Measurements from ENCODE around the gene TAS2R46. TPM values are rescaled to one million over a fixed set of nuclear protein-coding genes. Genes with fewer than 3 reads are reported as not detected.
"Not testable (repeated sequence)": the region's sequence is repeated elsewhere in the genome, so short reads cannot be mapped to it uniquely, and the experiment has no call there.

Gene TAS2R46
- total and polyA plus RNA-seq, 2 experiments from 2014 or later = 0.45 to 5.0 TPM

GRCh38 chr12:11094910-11095309 lies 32.8 kb upstream of the TAS2R46 start:
- H3K27ac Mint-ChIP-seq; H3F3A ChIP-seq (replicated peaks; ENCODE audit: low read depth); H3K4me1 Mint-ChIP-seq; H3K4me3 ChIP-seq; H4K20me1 ChIP-seq (replicated peaks; ENCODE audit: insufficient read depth); H3K4me1 ChIP-seq (ENCODE audit: insufficient read depth); H3K4me2 ChIP-seq; H3K27me3 Mint-ChIP-seq (ENCODE audit: insufficient read depth, low read depth, poor library complexity); H3K27me3 ChIP-seq (ENCODE audit: insufficient read depth); H3K9me2 ChIP-seq (ENCODE audit: insufficient read depth); H3K9me3 Mint-ChIP-seq; H3K36me3 ChIP-seq (ENCODE audit: insufficient read depth); H2AFZ ChIP-seq; H3K4me3 Mint-ChIP-seq; H3K27ac ChIP-seq (ENCODE audit: low read depth); ATAC-seq; DNase-seq (ENCODE audit: low spot score): not testable (repeated sequence)
- peaks cover 17% of the 10 kb centered on the region for H3K36me3 Mint-ChIP-seq (ENCODE audit: low read depth)
- peaks cover 13% of the 10 kb centered on the region for H3K79me2 ChIP-seq (replicated peaks; ENCODE audit: insufficient read depth)

DNA sequence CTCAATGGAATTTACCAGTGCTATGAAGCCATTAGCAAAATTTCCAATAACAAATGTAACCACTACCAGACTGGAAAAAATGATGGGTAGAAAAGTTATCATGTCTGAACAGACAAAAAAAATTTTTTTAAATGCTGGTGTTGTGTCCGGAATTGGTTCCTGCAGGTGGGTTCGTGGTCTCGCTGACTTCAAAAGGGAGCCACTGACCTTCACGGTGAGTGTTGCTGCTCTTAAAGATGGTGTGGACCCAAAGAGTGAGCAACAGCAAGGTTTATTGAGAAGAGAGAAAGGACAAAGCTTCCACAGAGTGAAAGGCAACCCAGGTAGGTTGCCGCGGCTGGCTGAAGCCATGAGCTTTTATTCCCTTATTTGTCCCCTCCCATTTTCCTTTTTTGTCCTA lies 30.0 kb upstream of the TAS2R46 start, which contains the start of gene TAS2R43:
Gene TAS2R43, minus strand, starts transcription at position 186 of the 400 bp plus-strand sequence. Its CDS starts 84 bp downstream, at position 102.
- no peak within 1 kb of the TSS for H3K4me3 ChIP-seq
- TF ChIP-seq ZNF462 (CRISPR knock-in tag; IDR thresholded peaks at IDR 0.05) = no peak
- no peak for TF ChIP-seq STAT1 (IDR thresholded peaks at IDR 0.05; ENCODE audit: unreplicated experiment)
- no peak for TF ChIP-seq EZH2phosphoT487 (IDR thresholded peaks at IDR 0.05; ENCODE audit: unreplicated experiment)
- no peak for TF ChIP-seq JUNB (IDR thresholded peaks at IDR 0.05; ENCODE audit: unreplicated experiment)
- TF ChIP-seq ETS1 (IDR thresholded peaks at IDR 0.05) = no peak
- TF ChIP-seq POLR2AphosphoS5 (IDR thresholded peaks at IDR 0.05; ENCODE audit: low read depth) = no peak
- no peak for TF ChIP-seq ZNF114 (CRISPR knock-in tag; IDR thresholded peaks at IDR 0.05)
- no peak for TF ChIP-seq REST (IDR thresholded peaks at IDR 0.05; ENCODE audit: unreplicated experiment)
- no peak for TF ChIP-seq EZH2 (IDR thresholded peaks at IDR 0.05; ENCODE audit: low read depth, unreplicated experiment)
- no peak for TF ChIP-seq CTCF (conservative IDR thresholded peaks at IDR 0.05; ENCODE audit: low read depth in 2 of 2)

More for the DNA sequence above, 30.0 kb upstream of the TAS2R46 start, which contains the start of gene TAS2R43:
- no peak within 1 kb of the TSS for H3K4me2 ChIP-seq
- Mint-ChIP-seq H3K4me1 (no peaks in the 10 kb centered on the region), H3K27me3 (ENCODE audit: insufficient read depth, low read depth, poor library complexity) (no peaks in the 10 kb centered on the region), H3K27ac (no peak within 1 kb of the TSS), H3K36me3 (ENCODE audit: low read depth) (no peaks in the 10 kb centered on the region; the same call in 1 of the 3 replicates), H3K9me3 (no peaks in the 10 kb centered on the region), H3K4me3 (no peak within 1 kb of the TSS)
- no peak within 1 kb of the TSS for H3K27ac ChIP-seq (ENCODE audit: low read depth)
- no peak for ATAC-seq
- no peaks in the 10 kb centered on the region for H3K9me2 ChIP-seq (ENCODE audit: insufficient read depth)
- DNase-seq (ENCODE audit: low spot score) = no peak
- no peaks in the 10 kb centered on the region for H3K36me3 ChIP-seq (ENCODE audit: insufficient read depth)
- no peaks in the 10 kb centered on the region for H3K27me3 ChIP-seq (ENCODE audit: insufficient read depth)
- H3F3A ChIP-seq (replicated peaks; ENCODE audit: low read depth) = no peaks in the 10 kb centered on the region
- no peaks in the 10 kb centered on the region for H3K79me2 ChIP-seq (replicated peaks; ENCODE audit: insufficient read depth)
- no peaks in the 10 kb centered on the region for H3K4me1 ChIP-seq (ENCODE audit: insufficient read depth)
- H4K20me1 ChIP-seq (replicated peaks; ENCODE audit: insufficient read depth) = no peaks in the 10 kb centered on the region
- H2AFZ ChIP-seq = no peak within 1 kb of the TSS
